NCI-H510A treated with DMSO at 0.1 percent for 48 hours (cell line): ENCODE data around the gene SCN8A.

Source experiments
- DNase-seq: peaks from one replicate; lab custom pipeline; 2025; lab: John Stamatoyannopoulos, UW

SCN8A gene

GRCh38 chr12:51852404-51853137 is 261.5 kb downstream of the SCN8A start:
- DNase-seq = no peak

DNA sequence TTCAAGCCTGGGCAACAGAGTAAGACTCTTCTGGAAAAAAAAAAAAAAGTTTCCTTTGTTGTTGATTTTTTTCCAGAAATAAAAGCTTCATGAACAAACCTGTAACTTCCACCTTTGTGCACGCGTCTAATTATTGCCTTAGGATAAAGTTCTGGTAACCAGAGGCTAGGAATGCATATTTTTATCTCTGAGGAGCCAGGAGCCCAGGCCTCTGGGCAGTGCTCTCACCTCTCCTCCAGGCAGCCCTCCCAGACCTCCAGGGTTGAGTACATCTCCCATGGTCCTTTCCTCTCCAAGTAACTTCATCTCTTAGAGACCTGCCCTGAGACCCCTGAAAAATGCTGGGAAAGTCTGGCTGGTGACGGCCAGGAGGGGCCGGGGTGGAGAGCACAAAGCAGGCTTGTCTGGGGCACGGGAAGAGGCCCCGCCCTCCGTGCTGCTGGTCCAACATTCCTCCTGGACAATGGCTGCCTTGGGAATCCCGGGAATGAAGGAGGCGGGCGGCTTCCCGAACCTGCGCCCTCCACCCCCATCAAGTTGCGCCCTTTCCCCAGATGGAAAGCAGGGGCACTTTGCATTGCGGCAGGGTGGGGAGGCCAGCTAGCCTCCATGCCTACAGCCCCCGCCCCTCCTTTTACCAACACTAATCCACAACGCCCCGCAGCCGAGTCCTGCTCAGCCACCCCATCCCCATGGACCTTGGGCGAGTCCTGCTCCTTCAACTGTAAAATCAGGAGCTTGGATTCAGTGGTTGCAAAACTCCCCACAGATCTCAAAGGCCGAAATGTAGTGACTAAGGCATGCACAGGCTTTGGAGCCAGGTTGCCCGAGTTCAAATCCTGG is 264.8 kb downstream of the SCN8A start:
- DNase-seq = no peak

GRCh38 chr12:51860986-51861385 is 270.0 kb downstream of the SCN8A start:
- DNase-seq = no peak
